IPS-18a (cell line): ENCODE measurements around the gene OSCP1.
"Not testable (repeated sequence)": the region's sequence is repeated elsewhere in the genome, so short reads cannot be mapped to it uniquely, and the experiment has no call there.

Experiments
- H3K27ac ChIP-seq: one replicate; pipeline ENCODE4 v1.5.1; 2013; ENCODE audit warnings: low read length
- H3K27me3 ChIP-seq: one replicate; pipeline ENCODE4 v1.6.1; 2013; ENCODE audit warnings: mild to moderate bottlenecking, low read length; ENCODE audit not compliant: control insufficient read depth, insufficient read depth
- H3K36me3 ChIP-seq: one replicate; pipeline ENCODE4 v1.6.1; 2013; ENCODE audit warnings: low read depth, low read length; ENCODE audit not compliant: control insufficient read depth
- H3K4me1 ChIP-seq: one replicate; pipeline ENCODE4 v1.6.1; 2013; ENCODE audit warnings: low read depth, low read length; ENCODE audit not compliant: control insufficient read depth
- H3K4me3 ChIP-seq: one replicate; pipeline ENCODE4 v1.5.1; 2013; ENCODE audit warnings: low read length
- H3K9ac ChIP-seq: one replicate; pipeline ENCODE4 v1.6.1; 2013; ENCODE audit warnings: mild to moderate bottlenecking, low read length, moderate library complexity
- H3K9me3 ChIP-seq: one replicate; pipeline ENCODE4 v1.6.1; 2013; ENCODE audit warnings: low read depth, low read length; ENCODE audit not compliant: control insufficient read depth

The OSCP1 gene

GRCh38 chr1:36450270-36450918 lies at the start of gene OSCP1:
Gene OSCP1 (minus strand): TSS chr1:36450451. CDS start chr1:36450369, 82 bp downstream.
- Histone ChIP-seq H3K27ac (peak within 1 kb of the TSS; percentile 57), H3K4me3 (peak within 1 kb of the TSS; percentile 57)

DNA sequence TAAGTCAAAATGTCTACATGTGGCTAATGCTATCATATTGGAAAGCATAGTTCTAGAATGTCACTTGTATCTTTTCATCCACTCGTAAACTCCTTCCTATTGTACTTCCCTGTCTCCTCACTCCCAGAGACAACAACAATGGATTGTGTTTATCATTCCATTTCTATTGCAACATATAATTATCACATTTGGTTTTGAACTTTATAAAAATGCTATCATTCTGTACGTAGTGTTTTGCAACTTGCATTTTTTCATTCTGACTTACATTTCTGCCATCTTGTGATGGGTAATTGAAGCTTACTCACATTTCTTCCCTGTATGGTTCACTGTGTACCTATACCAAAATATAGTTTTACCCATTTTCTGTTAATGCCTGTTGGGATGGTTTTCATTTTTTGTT lies 47.0 kb upstream of the OSCP1 start:
- no peak overlapping the region for H3K27ac ChIP-seq
- no peaks in the 10 kb centered on the region for H3K9me3 ChIP-seq
- H3K4me3 ChIP-seq: no peak overlapping the region
- H3K4me1 ChIP-seq: no peaks in the 10 kb centered on the region
- no peaks in the 10 kb centered on the region for H3K27me3 ChIP-seq
- H3K9ac ChIP-seq: no peak overlapping the region
- no peaks in the 10 kb centered on the region for H3K36me3 ChIP-seq

More at GRCh38 chr1:36450270-36450918, at the start of gene OSCP1:
- peak within 1 kb of the TSS; percentile 65 for H3K9ac ChIP-seq
- peaks cover 11% of the 10 kb centered on the region for H3K36me3 ChIP-seq
- H3K4me1 ChIP-seq: no peaks in the 10 kb centered on the region
- H3K9me3 ChIP-seq: no peaks in the 10 kb centered on the region
- H3K27me3 ChIP-seq: no peaks in the 10 kb centered on the region

- H3K9me3 ChIP-seq: no peaks in the 10 kb centered on the region
These were observed 44.7 kb upstream of the OSCP1 start for GRCh38 chr1:36494971-36495370.

GRCh38 chr1:36493524-36493923 lies 43.3 kb upstream of the OSCP1 start:
- Histone ChIP-seq H3K9ac (no peak overlapping the region), H3K9me3 (no peaks in the 10 kb centered on the region), H3K4me3 (no peak overlapping the region), H3K27me3 (no peaks in the 10 kb centered on the region), H3K4me1 (no peaks in the 10 kb centered on the region), H3K27ac (no peak overlapping the region), H3K36me3 (no peaks in the 10 kb centered on the region)

More at GRCh38 chr1:36494971-36495370, 44.7 kb upstream of the OSCP1 start:
- no peak overlapping the region for H3K4me3 ChIP-seq
- H3K27ac ChIP-seq: no peak overlapping the region
- no peak overlapping the region for H3K9ac ChIP-seq
- no peaks in the 10 kb centered on the region for H3K4me1 ChIP-seq
- no peaks in the 10 kb centered on the region for H3K27me3 ChIP-seq
- no peaks in the 10 kb centered on the region for H3K36me3 ChIP-seq

DNA sequence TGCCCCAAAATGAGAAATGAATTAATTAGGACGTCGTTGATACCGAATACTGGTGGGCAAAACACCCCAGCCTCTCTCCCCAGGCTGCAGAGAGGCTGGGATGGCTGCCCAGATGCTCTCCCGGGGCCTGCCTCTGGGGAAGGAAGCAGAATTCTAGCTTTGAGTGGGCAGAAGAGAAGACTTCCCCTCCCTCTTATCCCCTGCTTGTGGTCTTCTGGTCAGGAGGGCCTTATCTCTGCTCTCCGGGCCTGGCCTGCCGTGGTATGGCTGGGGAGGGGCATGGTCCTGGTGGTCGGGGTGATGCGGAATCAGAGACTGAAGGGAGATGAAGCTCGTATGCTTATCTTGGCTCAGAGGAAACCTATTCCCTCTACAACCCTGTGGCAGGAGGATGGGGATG lies 42.2 kb upstream of the OSCP1 start:
- H3K27ac ChIP-seq: no peak overlapping the region
- H3K4me3 ChIP-seq: no peak overlapping the region
- H3K27me3 ChIP-seq: no peaks in the 10 kb centered on the region
- H3K9me3 ChIP-seq: no peaks in the 10 kb centered on the region
- no peaks in the 10 kb centered on the region for H3K4me1 ChIP-seq
- no peaks in the 10 kb centered on the region for H3K36me3 ChIP-seq
- H3K9ac ChIP-seq: no peak overlapping the region

GRCh38 chr1:36489258-36490051 lies 39.2 kb upstream of the OSCP1 start:
- H3K27me3 ChIP-seq, H3K4me3 ChIP-seq, H3K9me3 ChIP-seq, H3K4me1 ChIP-seq, H3K36me3 ChIP-seq, H3K9ac ChIP-seq, H3K27ac ChIP-seq: not testable (repeated sequence)

GRCh38 chr1:36487906-36488305 lies 37.7 kb upstream of the OSCP1 start:
- Histone ChIP-seq H3K4me3 (no peak overlapping the region), H3K4me1 (no peaks in the 10 kb centered on the region), H3K36me3 (no peaks in the 10 kb centered on the region), H3K27ac (no peak overlapping the region), H3K9me3 (no peaks in the 10 kb centered on the region), H3K9ac (no peak overlapping the region), H3K27me3 (no peaks in the 10 kb centered on the region)

GRCh38 chr1:36487336-36487725 lies 37.1 kb upstream of the OSCP1 start:
- H3K27ac ChIP-seq, H3K9me3 ChIP-seq, H3K4me3 ChIP-seq, H3K36me3 ChIP-seq, H3K27me3 ChIP-seq, H3K9ac ChIP-seq, H3K4me1 ChIP-seq: not testable (repeated sequence)

GRCh38 chr1:36486439-36487335 lies 36.4 kb upstream of the OSCP1 start:
- Histone ChIP-seq H3K36me3 (no peaks in the 10 kb centered on the region), H3K9me3 (no peaks in the 10 kb centered on the region), H3K4me1 (no peaks in the 10 kb centered on the region), H3K27me3 (no peaks in the 10 kb centered on the region), H3K9ac (no peak overlapping the region), H3K27ac (no peak overlapping the region), H3K4me3 (no peak overlapping the region)

DNA sequence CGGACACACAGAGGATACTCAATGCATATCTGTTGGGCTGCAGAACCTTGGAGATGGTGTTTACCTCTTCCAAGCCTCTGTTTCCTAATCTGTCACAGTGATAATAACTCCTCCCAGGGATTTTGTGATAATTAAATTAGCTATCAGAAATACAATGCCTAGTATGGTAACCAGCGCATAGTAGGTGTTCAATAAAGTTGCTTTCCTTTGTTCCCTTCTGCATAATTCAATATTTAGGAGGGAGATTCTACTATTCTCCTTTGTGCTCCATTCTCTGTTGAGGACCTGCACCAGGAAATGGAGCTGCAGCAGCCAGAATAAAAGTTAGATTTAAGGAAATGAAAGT lies 35.8 kb upstream of the OSCP1 start:
- Histone ChIP-seq H3K9ac (no peak overlapping the region), H3K9me3 (no peaks in the 10 kb centered on the region), H3K36me3 (no peaks in the 10 kb centered on the region), H3K4me3 (no peak overlapping the region), H3K27me3 (no peaks in the 10 kb centered on the region), H3K4me1 (no peaks in the 10 kb centered on the region), H3K27ac (no peak overlapping the region)

GRCh38 chr1:36484099-36484498 lies 33.8 kb upstream of the OSCP1 start:
- Histone ChIP-seq H3K9ac (no peak overlapping the region), H3K4me3 (no peak overlapping the region), H3K27me3 (no peaks in the 10 kb centered on the region), H3K36me3 (no peaks in the 10 kb centered on the region), H3K4me1 (no peaks in the 10 kb centered on the region), H3K9me3 (no peaks in the 10 kb centered on the region), H3K27ac (no peak overlapping the region)
